K562 (cell line): Measurements from ENCODE around the gene CDK9. TPM values are rescaled to one million over a fixed set of nuclear protein-coding genes. Genes with fewer than 3 reads are reported as not detected.

Source experiments
- ARID2 ChIP-seq: fragments of 450-650 bp; IDR thresholded peaks from 2 replicates; pipeline ENCODE4 v1.6.1; 2017; ENCODE audit warnings: antibody characterized with exemption, mild to moderate bottlenecking
- CXXC5 ChIP-seq: fragments of 250-450 bp; sonication (Bioruptor Pico); IDR thresholded peaks from 2 replicates; pipeline ENCODE4 v1.8.0; 2022; ENCODE audit warnings: inconsistent platforms, mild to moderate bottlenecking, moderate library complexity
- DPF2 ChIP-seq: fragments of 450-650 bp; IDR thresholded peaks from 2 replicates; pipeline ENCODE4 v1.6.1; 2016
- HMGN3 ChIP-seq: IDR thresholded peaks from 2 replicates; pipeline ENCODE4 v1.6.1; 2011; ENCODE audit warnings: borderline replicate concordance, low read depth, mild to moderate bottlenecking, mixed read lengths, low read length; ENCODE audit not compliant: insufficient read length; ENCODE audit errors: extremely low read depth
- HSF4 ChIP-seq: fragments of 250-450 bp; sonication (Bioruptor Pico); IDR thresholded peaks from 2 replicates; pipeline ENCODE4 v2.1.2; 2022; ENCODE audit warnings: mild to moderate bottlenecking, moderate library complexity, borderline replicate concordance
- LARP7 ChIP-seq: fragments of 450-650 bp; IDR thresholded peaks from 2 replicates; pipeline ENCODE4 v1.6.1; 2016
- MED1 ChIP-seq: sonication (generic); formaldehyde crosslinking; IDR thresholded peaks from 2 replicates; pipeline ENCODE4 v1.8.1; 2023; ENCODE audit warnings: missing genetic modification reagents, borderline replicate concordance
- NCOA2 ChIP-seq, 2 experiments: fragments of 450-650 bp; IDR thresholded peaks; 2 replicates each; pipeline ENCODE4 v1.6.1; 2018; ENCODE audit warnings: mild to moderate bottlenecking in 2 of 2, moderate library complexity in 1 of 2; ENCODE audit not compliant: partially characterized antibody in 2 of 2
- NFXL1 ChIP-seq: fragments of 450-650 bp; formaldehyde crosslinking; IDR thresholded peaks from 2 replicates; pipeline ENCODE4 v1.4.0; 2021; ENCODE audit warnings: mild to moderate bottlenecking
- PTTG1 ChIP-seq: fragments of 450-650 bp; IDR thresholded peaks from 2 replicates; pipeline ENCODE4 v1.6.1; 2016; ENCODE audit warnings: low read depth, mild to moderate bottlenecking, missing genetic modification characterization, missing compliant biosample characterization
- SREBF1 ChIP-seq: fragments of 150-350 bp; IDR thresholded peaks from 2 replicates; pipeline ENCODE4 v1.6.1; 2014; ENCODE audit warnings: antibody characterized with exemption, low read depth, low read length, borderline replicate concordance
- SUPT5H ChIP-seq: fragments of 450-650 bp; IDR thresholded peaks from 2 replicates; pipeline ENCODE4 v1.6.1; 2016
- ZNF124 ChIP-seq: sonication (generic); formaldehyde crosslinking; IDR thresholded peaks from 2 replicates; pipeline ENCODE4 v1.8.1; 2022; ENCODE audit warnings: missing genetic modification reagents
- ZNF507 ChIP-seq: conservative IDR thresholded peaks from 2 replicates; pipeline ENCODE4 v1.6.1; 2017; ENCODE audit warnings: missing genetic modification characterization, missing compliant biosample characterization
- ZNF584 ChIP-seq: fragments of 200-800 bp; sonication (Bioruptor generic); IDR thresholded peaks from 2 replicates; pipeline ENCODE4 v1.6.1; 2016; ENCODE audit warnings: low read depth, mild to moderate bottlenecking, missing genetic modification characterization, missing compliant biosample characterization
- polyA plus RNA-seq, 8 experiments: library from polyadenylated mRNA; depleted of rRNA in 4 of 8; stranded (reverse) in 5 of 8; unstranded in 3 of 8; fragments of >200 nt; fragmentation: Nextera tagmentation in 2 of 8; fragmentation: Illumina TruSeq in 1 of 8; extraction: Ambion mirVana in 2 of 8; extraction: Trizol in 1 of 8; gene quantifications; 2 replicates each; pipeline versions ENCODE4 v1.2.1 to v1.2.3, GENCODE V29; 2011 to 2014; ENCODE audit warnings: inconsistent platforms in 1 of 8, missing spikeins in 1 of 8
- total RNA-seq, 7 experiments: library from RNA; depleted of rRNA in 6 of 7; stranded (reverse); fragments of >200 nt in 6 of 7; fragmentation: Illumina TruSeq in 2 of 7; extraction: Trizol in 2 of 7; gene quantifications; 2 replicates each; pipeline versions ENCODE4 v1.2.1 to v1.2.3, GENCODE V29; 2011 to 2021; ENCODE audit warnings: low replicate concordance in 1 of 7
- TF ChIP-seq, protein P1 (sequence below): fragments of 250-450 bp; sonication (Bioruptor Pico); IDR thresholded peaks from 2 replicates; pipeline ENCODE4 v1.4.0; 2020; ENCODE audit warnings: borderline replicate concordance
- TF ChIP-seq, protein P2 (sequence below): sonication (generic); formaldehyde crosslinking; IDR thresholded peaks from 2 replicates; pipeline ENCODE4 v1.8.0; 2022; ENCODE audit warnings: mild to moderate bottlenecking, missing genetic modification reagents, borderline replicate concordance
- TF ChIP-seq, protein P3 (sequence below): fragments of 200-400 bp; formaldehyde crosslinking; IDR thresholded peaks from 2 replicates; pipeline ENCODE4 v1.6.1; 2017; ENCODE audit warnings: mild to moderate bottlenecking, low read depth, low read length, moderate library complexity
- TF ChIP-seq, protein P4 (sequence below): fragments of 250-450 bp; sonication (Bioruptor Pico); IDR thresholded peaks from 2 replicates; pipeline ENCODE4 v1.8.0; 2021; ENCODE audit warnings: moderate library complexity, mild to moderate bottlenecking, inconsistent platforms

The CDK9 gene
- total and polyA plus RNA-seq, 9 of the 15 experiments (the other 6 are each of a cell fraction or from before 2014, with no cell fraction given), result 4.2 to 78.6 (median 33.0) TPM

DNA sequence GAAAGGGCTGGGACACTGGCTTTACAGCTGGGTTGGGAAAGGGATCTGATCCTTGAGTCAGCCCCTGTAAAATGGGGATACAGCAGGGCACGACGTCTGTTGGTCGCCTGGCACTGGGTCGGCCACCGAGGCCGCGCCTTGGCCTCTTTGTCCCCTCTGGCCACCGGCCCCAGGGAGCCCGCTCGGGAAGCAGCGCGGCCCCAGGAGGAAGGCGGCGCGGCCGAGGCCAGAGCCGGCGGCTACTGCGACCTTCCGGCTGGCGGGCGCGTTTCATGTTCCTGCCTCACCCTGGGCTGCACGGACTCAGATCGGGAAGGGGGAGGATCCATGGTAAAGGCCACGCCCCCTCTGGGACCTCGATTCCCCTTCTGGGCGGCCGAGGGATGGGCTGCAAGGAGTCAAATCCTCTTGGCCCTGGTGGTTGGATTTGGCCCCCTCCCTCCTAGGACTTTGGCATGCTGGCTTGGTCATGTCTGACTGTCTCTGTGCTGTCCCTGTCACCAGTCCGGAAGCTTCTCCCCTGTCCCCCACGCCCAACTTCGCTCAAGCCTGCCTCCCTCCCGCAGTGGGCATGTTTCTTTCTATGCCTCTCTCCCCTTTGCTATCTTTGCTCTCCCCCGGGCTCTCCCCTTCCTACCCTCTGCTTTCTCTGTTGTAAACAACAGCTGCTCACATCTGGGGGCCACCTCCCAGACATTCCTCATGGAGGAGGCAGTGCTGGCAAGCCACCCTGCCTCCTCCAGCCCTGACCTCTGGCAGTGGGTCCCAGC lies 42.6 kb downstream of the CDK9 start (continued):
- TF ChIP-seq ZNF584, result no peak; the same call in 1 of the 2 replicates
- peak; percentile 81 for TF ChIP-seq SUPT5H
- TF ChIP-seq MED1 (CRISPR knock-in tag), result no peak
- TF ChIP-seq, protein P1, sequence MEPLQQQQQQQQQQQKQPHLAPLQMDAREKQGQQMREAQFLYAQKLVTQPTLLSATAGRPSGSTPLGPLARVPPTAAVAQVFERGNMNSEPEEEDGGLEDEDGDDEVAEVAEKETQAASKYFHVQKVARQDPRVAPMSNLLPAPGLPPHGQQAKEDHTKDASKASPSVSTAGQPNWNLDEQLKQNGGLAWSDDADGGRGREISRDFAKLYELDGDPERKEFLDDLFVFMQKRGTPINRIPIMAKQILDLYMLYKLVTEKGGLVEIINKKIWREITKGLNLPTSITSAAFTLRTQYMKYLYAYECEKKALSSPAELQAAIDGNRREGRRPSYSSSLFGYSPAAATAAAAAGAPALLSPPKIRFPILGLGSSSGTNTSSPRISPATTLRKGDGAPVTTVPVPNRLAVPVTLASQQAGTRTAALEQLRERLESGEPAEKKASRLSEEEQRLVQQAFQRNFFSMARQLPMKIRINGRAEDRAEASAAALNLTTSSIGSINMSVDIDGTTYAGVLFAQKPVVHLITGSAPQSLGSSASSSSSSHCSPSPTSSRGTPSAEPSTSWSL (CRISPR knock-in tag), result no peak
- no peak for TF ChIP-seq ZNF507 (tag)
- TF ChIP-seq CXXC5 (CRISPR knock-in tag), result peak; percentile 67
- TF ChIP-seq ARID2, result no peak
- TF ChIP-seq, protein P2, sequence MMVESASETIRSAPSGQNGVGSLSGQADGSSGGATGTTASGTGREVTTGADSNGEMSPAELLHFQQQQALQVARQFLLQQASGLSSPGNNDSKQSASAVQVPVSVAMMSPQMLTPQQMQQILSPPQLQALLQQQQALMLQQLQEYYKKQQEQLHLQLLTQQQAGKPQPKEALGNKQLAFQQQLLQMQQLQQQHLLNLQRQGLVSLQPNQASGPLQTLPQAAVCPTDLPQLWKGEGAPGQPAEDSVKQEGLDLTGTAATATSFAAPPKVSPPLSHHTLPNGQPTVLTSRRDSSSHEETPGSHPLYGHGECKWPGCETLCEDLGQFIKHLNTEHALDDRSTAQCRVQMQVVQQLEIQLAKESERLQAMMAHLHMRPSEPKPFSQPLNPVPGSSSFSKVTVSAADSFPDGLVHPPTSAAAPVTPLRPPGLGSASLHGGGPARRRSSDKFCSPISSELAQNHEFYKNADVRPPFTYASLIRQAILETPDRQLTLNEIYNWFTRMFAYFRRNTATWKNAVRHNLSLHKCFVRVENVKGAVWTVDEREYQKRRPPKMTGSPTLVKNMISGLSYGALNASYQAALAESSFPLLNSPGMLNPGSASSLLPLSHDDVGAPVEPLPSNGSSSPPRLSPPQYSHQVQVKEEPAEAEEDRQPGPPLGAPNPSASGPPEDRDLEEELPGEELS (CRISPR knock-in tag), result no peak
- no peak for TF ChIP-seq HSF4 (CRISPR knock-in tag)
- peak; percentile 71 for TF ChIP-seq HMGN3
- no peak for TF ChIP-seq PTTG1 (tag)
- TF ChIP-seq NFXL1 (CRISPR knock-in tag), result no peak
- no peak for TF ChIP-seq LARP7
- TF ChIP-seq NCOA2 (IDR thresholded peaks at IDR 0.05; ENCODE audit: partially characterized antibody in 2 of 2), result no peak
- TF ChIP-seq, protein P3, sequence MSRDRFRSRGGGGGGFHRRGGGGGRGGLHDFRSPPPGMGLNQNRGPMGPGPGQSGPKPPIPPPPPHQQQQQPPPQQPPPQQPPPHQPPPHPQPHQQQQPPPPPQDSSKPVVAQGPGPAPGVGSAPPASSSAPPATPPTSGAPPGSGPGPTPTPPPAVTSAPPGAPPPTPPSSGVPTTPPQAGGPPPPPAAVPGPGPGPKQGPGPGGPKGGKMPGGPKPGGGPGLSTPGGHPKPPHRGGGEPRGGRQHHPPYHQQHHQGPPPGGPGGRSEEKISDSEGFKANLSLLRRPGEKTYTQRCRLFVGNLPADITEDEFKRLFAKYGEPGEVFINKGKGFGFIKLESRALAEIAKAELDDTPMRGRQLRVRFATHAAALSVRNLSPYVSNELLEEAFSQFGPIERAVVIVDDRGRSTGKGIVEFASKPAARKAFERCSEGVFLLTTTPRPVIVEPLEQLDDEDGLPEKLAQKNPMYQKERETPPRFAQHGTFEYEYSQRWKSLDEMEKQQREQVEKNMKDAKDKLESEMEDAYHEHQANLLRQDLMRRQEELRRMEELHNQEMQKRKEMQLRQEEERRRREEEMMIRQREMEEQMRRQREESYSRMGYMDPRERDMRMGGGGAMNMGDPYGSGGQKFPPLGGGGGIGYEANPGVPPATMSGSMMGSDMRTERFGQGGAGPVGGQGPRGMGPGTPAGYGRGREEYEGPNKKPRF, result no peak
- TF ChIP-seq, protein P4, sequence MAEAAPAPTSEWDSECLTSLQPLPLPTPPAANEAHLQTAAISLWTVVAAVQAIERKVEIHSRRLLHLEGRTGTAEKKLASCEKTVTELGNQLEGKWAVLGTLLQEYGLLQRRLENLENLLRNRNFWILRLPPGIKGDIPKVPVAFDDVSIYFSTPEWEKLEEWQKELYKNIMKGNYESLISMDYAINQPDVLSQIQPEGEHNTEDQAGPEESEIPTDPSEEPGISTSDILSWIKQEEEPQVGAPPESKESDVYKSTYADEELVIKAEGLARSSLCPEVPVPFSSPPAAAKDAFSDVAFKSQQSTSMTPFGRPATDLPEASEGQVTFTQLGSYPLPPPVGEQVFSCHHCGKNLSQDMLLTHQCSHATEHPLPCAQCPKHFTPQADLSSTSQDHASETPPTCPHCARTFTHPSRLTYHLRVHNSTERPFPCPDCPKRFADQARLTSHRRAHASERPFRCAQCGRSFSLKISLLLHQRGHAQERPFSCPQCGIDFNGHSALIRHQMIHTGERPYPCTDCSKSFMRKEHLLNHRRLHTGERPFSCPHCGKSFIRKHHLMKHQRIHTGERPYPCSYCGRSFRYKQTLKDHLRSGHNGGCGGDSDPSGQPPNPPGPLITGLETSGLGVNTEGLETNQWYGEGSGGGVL (CRISPR knock-in tag), result no peak
- TF ChIP-seq SREBF1, result no peak
- peak; percentile 72 for TF ChIP-seq DPF2
- no peak for TF ChIP-seq ZNF124 (CRISPR knock-in tag)
